Measurements from ENCODE around the gene GTF2B.
A peak's percentile ranks its signal among the peaks of the same experiment; 100 is the strongest.

Gene GTF2B

GRCh38 chr1:88891318-88891950 lies at the start of gene GTF2B:
Gene GTF2B (minus strand): TSS chr1:88891567. CDS start chr1:88891499, 68 bp downstream.
- no peaks in the 10 kb centered on the region for H3K9me3 ChIP-seq (ENCODE audit: control insufficient read depth, insufficient read depth, low read depth, low read length)
- H3K27ac ChIP-seq (ENCODE audit: extremely low read depth, low read depth, low read length) = peak within 1 kb of the TSS; percentile 59
- ChIA-PET CTCF (interaction anchor here (0.6 to 0.8 kb wide), 2 partner anchors 15 to 290 kb away, joined by 3 read pairs; no protein-coding TSS in a partner anchor), POLR2A (interaction anchor here (0.9 to 2.4 kb wide), 5 partner anchors 24 to 208 kb away, joined by 3 to 12 read pairs (median 4); partner anchors contain the start of gene PKN2)
- peaks cover 8 to 16% of the 10 kb centered on the region in 2 experiments; a peak in 2 of 3 replicates for H3K36me3 ChIP-seq (ENCODE audit: control insufficient read depth in 2 of 2, insufficient read depth in 1 of 2, low read length in 2 of 2)
- H3K4me1 ChIP-seq (ENCODE audit: control insufficient read depth, insufficient read depth, low read length) = peaks cover 10% of the 10 kb centered on the region; the same call in 1 of the 2 replicates
- peak within 1 kb of the TSS; percentile 99 for H3K4me3 ChIP-seq (ENCODE audit: low read depth, low read length)
- no peak for TF ChIP-seq ZNF404 (tag by site-specific recombination; IDR thresholded peaks at IDR 0.05)
- TF ChIP-seq, protein P1, sequence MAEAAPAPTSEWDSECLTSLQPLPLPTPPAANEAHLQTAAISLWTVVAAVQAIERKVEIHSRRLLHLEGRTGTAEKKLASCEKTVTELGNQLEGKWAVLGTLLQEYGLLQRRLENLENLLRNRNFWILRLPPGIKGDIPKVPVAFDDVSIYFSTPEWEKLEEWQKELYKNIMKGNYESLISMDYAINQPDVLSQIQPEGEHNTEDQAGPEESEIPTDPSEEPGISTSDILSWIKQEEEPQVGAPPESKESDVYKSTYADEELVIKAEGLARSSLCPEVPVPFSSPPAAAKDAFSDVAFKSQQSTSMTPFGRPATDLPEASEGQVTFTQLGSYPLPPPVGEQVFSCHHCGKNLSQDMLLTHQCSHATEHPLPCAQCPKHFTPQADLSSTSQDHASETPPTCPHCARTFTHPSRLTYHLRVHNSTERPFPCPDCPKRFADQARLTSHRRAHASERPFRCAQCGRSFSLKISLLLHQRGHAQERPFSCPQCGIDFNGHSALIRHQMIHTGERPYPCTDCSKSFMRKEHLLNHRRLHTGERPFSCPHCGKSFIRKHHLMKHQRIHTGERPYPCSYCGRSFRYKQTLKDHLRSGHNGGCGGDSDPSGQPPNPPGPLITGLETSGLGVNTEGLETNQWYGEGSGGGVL (tag by site-specific recombination; IDR thresholded peaks at IDR 0.05) = peak; percentile 23; the same call in 1 of the 2 replicates
- TF ChIP-seq, protein P2, sequence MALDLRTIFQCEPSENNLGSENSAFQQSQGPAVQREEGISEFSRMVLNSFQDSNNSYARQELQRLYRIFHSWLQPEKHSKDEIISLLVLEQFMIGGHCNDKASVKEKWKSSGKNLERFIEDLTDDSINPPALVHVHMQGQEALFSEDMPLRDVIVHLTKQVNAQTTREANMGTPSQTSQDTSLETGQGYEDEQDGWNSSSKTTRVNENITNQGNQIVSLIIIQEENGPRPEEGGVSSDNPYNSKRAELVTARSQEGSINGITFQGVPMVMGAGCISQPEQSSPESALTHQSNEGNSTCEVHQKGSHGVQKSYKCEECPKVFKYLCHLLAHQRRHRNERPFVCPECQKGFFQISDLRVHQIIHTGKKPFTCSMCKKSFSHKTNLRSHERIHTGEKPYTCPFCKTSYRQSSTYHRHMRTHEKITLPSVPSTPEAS (tag by site-specific recombination; IDR thresholded peaks at IDR 0.05) = no peak
- peak; percentile 24; the same call in 1 of the 2 replicates for TF ChIP-seq ZSCAN18 (tag by site-specific recombination; IDR thresholded peaks at IDR 0.05)
- TF ChIP-seq ZNF510 (tag by site-specific recombination; IDR thresholded peaks at IDR 0.05; ENCODE audit: insufficient replicate concordance) = no peak
- TF ChIP-seq GFI1B (tag by site-specific recombination; IDR thresholded peaks at IDR 0.05) = no peak
- no peak for TF ChIP-seq ZNF792 (tag by site-specific recombination; IDR thresholded peaks at IDR 0.05)
- TF ChIP-seq, protein P3, sequence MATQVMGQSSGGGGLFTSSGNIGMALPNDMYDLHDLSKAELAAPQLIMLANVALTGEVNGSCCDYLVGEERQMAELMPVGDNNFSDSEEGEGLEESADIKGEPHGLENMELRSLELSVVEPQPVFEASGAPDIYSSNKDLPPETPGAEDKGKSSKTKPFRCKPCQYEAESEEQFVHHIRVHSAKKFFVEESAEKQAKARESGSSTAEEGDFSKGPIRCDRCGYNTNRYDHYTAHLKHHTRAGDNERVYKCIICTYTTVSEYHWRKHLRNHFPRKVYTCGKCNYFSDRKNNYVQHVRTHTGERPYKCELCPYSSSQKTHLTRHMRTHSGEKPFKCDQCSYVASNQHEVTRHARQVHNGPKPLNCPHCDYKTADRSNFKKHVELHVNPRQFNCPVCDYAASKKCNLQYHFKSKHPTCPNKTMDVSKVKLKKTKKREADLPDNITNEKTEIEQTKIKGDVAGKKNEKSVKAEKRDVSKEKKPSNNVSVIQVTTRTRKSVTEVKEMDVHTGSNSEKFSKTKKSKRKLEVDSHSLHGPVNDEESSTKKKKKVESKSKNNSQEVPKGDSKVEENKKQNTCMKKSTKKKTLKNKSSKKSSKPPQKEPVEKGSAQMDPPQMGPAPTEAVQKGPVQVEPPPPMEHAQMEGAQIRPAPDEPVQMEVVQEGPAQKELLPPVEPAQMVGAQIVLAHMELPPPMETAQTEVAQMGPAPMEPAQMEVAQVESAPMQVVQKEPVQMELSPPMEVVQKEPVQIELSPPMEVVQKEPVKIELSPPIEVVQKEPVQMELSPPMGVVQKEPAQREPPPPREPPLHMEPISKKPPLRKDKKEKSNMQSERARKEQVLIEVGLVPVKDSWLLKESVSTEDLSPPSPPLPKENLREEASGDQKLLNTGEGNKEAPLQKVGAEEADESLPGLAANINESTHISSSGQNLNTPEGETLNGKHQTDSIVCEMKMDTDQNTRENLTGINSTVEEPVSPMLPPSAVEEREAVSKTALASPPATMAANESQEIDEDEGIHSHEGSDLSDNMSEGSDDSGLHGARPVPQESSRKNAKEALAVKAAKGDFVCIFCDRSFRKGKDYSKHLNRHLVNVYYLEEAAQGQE (tag by site-specific recombination; IDR thresholded peaks at IDR 0.05) = peak; percentile 34
- TF ChIP-seq, protein P4, sequence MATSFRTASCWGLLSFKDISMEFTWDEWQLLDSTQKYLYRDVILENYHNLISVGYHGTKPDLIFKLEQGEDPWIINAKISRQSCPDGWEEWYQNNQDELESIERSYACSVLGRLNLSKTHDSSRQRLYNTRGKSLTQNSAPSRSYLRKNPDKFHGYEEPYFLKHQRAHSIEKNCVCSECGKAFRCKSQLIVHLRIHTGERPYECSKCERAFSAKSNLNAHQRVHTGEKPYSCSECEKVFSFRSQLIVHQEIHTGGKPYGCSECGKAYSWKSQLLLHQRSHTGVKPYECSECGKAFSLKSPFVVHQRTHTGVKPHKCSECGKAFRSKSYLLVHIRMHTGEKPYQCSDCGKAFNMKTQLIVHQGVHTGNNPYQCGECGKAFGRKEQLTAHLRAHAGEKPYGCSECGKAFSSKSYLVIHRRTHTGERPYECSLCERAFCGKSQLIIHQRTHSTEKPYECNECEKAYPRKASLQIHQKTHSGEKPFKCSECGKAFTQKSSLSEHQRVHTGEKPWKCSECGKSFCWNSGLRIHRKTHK (tag by site-specific recombination; IDR thresholded peaks at IDR 0.05) = no peak
- TF ChIP-seq ZNF645 (tag by site-specific recombination; IDR thresholded peaks at IDR 0.05) = no peak
- no peak for TF ChIP-seq ZNF449 (tag by site-specific recombination; IDR thresholded peaks at IDR 0.05)
- TF ChIP-seq ZNF146 (tag by site-specific recombination; IDR thresholded peaks at IDR 0.05) = no peak
- TF ChIP-seq SP3 (tag by site-specific recombination; IDR thresholded peaks at IDR 0.05) = peak; percentile 65
- TF ChIP-seq ZNF24 (tag by site-specific recombination; IDR thresholded peaks at IDR 0.05) = peak; percentile 65; the same call in 1 of the 2 replicates
- no peak for TF ChIP-seq BCL6B (tag by site-specific recombination; IDR thresholded peaks at IDR 0.05)
- TF ChIP-seq ZNF544 (tag by site-specific recombination; IDR thresholded peaks at IDR 0.05) = no peak
- peak; percentile 75 for TF ChIP-seq ZNF366 (tag by site-specific recombination; conservative IDR thresholded peaks at IDR 0.05)
- peak; percentile 17; the same call in 1 of the 2 replicates for TF ChIP-seq ZSCAN23 (tag by site-specific recombination; IDR thresholded peaks at IDR 0.05)
- TF ChIP-seq ZNF610 (tag by site-specific recombination; IDR thresholded peaks at IDR 0.05; ENCODE audit: borderline replicate concordance) = peak; percentile 83; the same call in 1 of the 2 replicates
- no peak for TF ChIP-seq KLF10 (tag by site-specific recombination; IDR thresholded peaks at IDR 0.05)
- TF ChIP-seq ZNF133 (tag by site-specific recombination; IDR thresholded peaks at IDR 0.05) = no peak
- TF ChIP-seq ZNF37A (tag by site-specific recombination; IDR thresholded peaks at IDR 0.05) = no peak
- peak; percentile 98 for TF ChIP-seq ZNF501 (tag by site-specific recombination; IDR thresholded peaks at IDR 0.05)

All from HEK293 (cell line).